Keratinocyte (primary cell): Measurements from ENCODE around the gene NAXE. TPM values are rescaled to one million over a fixed set of nuclear protein-coding genes. Genes with fewer than 3 reads are reported as not detected.

Experiments
- DNase-seq: peaks from one replicate; pipeline ENCODE4 v3.0.0-alpha.2; 2011; ENCODE audit warnings: low read depth, missing footprints, low spot score
- FAIRE-seq: peaks from 2 replicates; lab custom pipeline; 2011; peaks lifted over from hg19 to GRCh38; lab: Jason Lieb, UNC
- H2AFZ ChIP-seq: 2 replicates; pipeline ENCODE4 v1.6.0; 2012; ENCODE audit warnings: low read length, control low read depth, inconsistent platforms; ENCODE audit not compliant: control insufficient read depth
- H3K27ac ChIP-seq: 2 replicates; pipeline ENCODE4 v1.5.1; 2011; ENCODE audit warnings: low read length; ENCODE audit not compliant: control insufficient read depth, insufficient read depth
- H3K27me3 ChIP-seq: 3 replicates; pipeline ENCODE4 v1.6.0; 2011; ENCODE audit warnings: low read length; ENCODE audit not compliant: control insufficient read depth, insufficient read depth; ENCODE audit errors: extremely low read depth
- H3K36me3 ChIP-seq, 2 experiments: 2 replicates in 1 of 2; 3 replicates in 1 of 2; pipeline ENCODE4 v1.5.1; 2011; ENCODE audit warnings: low read length in 2 of 2, mild to moderate bottlenecking in 1 of 2; ENCODE audit not compliant: control insufficient read depth in 2 of 2, insufficient read depth in 2 of 2; ENCODE audit errors: extremely low read depth in 1 of 2
- H3K4me1 ChIP-seq: 3 replicates; pipeline ENCODE4 v1.5.1; 2011; ENCODE audit warnings: low read length; ENCODE audit not compliant: control insufficient read depth, insufficient read depth; ENCODE audit errors: extremely low read depth
- H3K4me2 ChIP-seq: 3 replicates; pipeline ENCODE4 v1.6.0; 2011; ENCODE audit warnings: low read depth, low read length; ENCODE audit not compliant: control insufficient read depth, insufficient read depth; ENCODE audit errors: extremely low read depth
- H3K4me3 ChIP-seq, 3 experiments: fragments of 200-600 bp in 1 of 3; sonication (generic) in 1 of 3; 2 replicates in 2 of 3; 3 replicates in 1 of 3; pipeline ENCODE4 v1.5.1; 2011 to 2016; ENCODE audit warnings: low read length in 3 of 3, mild to moderate bottlenecking in 3 of 3, control low read depth in 2 of 3, inconsistent platforms in 1 of 3, low read depth in 1 of 3, mixed read lengths in 1 of 3, mixed run types in 1 of 3, moderate library complexity in 1 of 3; ENCODE audit not compliant: control insufficient read depth in 2 of 3, insufficient read depth in 2 of 3; ENCODE audit errors: extremely low read depth in 1 of 3
- H3K79me2 ChIP-seq: 2 replicates; pipeline ENCODE4 v1.6.0; 2012; ENCODE audit warnings: low read length; ENCODE audit not compliant: control insufficient read depth, insufficient read depth
- H3K9ac ChIP-seq: 3 replicates; pipeline ENCODE4 v1.6.0; 2011; ENCODE audit warnings: low read length; ENCODE audit not compliant: control insufficient read depth, insufficient read depth; ENCODE audit errors: extremely low read depth
- H3K9me1 ChIP-seq: 3 replicates; pipeline ENCODE4 v1.6.0; 2011; ENCODE audit warnings: low read length; ENCODE audit not compliant: control insufficient read depth, insufficient read depth; ENCODE audit errors: extremely low read depth
- H3K9me3 ChIP-seq: 2 replicates; pipeline ENCODE4 v1.5.1; 2012; ENCODE audit warnings: low read depth, low read length; ENCODE audit not compliant: control insufficient read depth
- H4K20me1 ChIP-seq: 3 replicates; pipeline ENCODE4 v1.6.0; 2011; ENCODE audit warnings: low read length; ENCODE audit not compliant: control insufficient read depth, insufficient read depth; ENCODE audit errors: extremely low read depth
- EZH2 ChIP-seq: IDR thresholded peaks from one replicate; pipeline ENCODE4 v1.6.1; 2012; ENCODE audit warnings: inconsistent platforms, mild to moderate bottlenecking, low read length, moderate library complexity
- dilution Hi-C: fragments of 300-500 bp; cut with MboI; formaldehyde crosslinking; loops from one replicate; pipeline ENCODE4 v1.7.0; 2020; ENCODE audit warnings: low sequenced_read_pairs; ENCODE audit not compliant: extremely low pct_ligation_motif_present
- polyA minus RNA-seq, 3 experiments: library from RNA; depleted of rRNA, polyadenylated mRNA; stranded (reverse); fragments of >200 nt; gene quantifications; 1 replicate in 1 of 3; 2 replicates in 1 of 3; 3 replicates in 1 of 3; pipeline ENCODE4 v1.2.3, GENCODE V29; 2011
- polyA plus RNA-seq, 5 experiments: library from polyadenylated mRNA; depleted of rRNA in 3 of 5; stranded (reverse) in 3 of 5; stranded (forward) in 1 of 5; unstranded in 1 of 5; fragments of >200 nt; gene quantifications; 1 replicate in 1 of 5; 2 replicates in 3 of 5; 3 replicates in 1 of 5; pipeline versions ENCODE4 v1.2.1 to v1.2.3, GENCODE V29; 2011 to 2012; ENCODE audit warnings: missing spikeins in 2 of 5, low read depth in 1 of 5, low replicate concordance in 1 of 5
- TF ChIP-seq, protein P1 (sequence below), 3 experiments: IDR thresholded peaks in 1 of 3; conservative IDR thresholded peaks in 1 of 3; optimal IDR thresholded peaks in 1 of 3; 2 replicates in 2 of 3; 3 replicates in 1 of 3; pipeline versions ENCODE3 to v1.5.1; 2011; ENCODE audit warnings: low read length in 3 of 3, mild to moderate bottlenecking in 3 of 3, moderate library complexity in 2 of 3, control low read depth in 1 of 3, inconsistent platforms in 1 of 3; ENCODE audit not compliant: insufficient read depth in 2 of 3; ENCODE audit errors: extremely low read depth in 1 of 3

The NAXE gene
- 74.7 to 93.4 TPM (median 81.3 TPM) in 3 replicates for polyA plus RNA-seq
- 12.0 TPM for polyA plus RNA-seq (2011; ENCODE audit: low read depth)
- 110 and 130 TPM in 2 replicates for polyA plus RNA-seq (2011; cell fraction: cytosol; rRNA removed)
- polyA plus RNA-seq (2011; cell fraction: nucleus; rRNA removed), result 51.8 and 72.4 TPM in 2 replicates
- 92.1 and 108 TPM in 2 replicates for polyA plus RNA-seq (2012; ENCODE audit: low replicate concordance)
- 68.2 to 115 TPM (median 76.5 TPM) in 3 replicates for polyA minus RNA-seq
- polyA minus RNA-seq (2011; cell fraction: cytosol; rRNA and poly(A)+ RNA removed), result 75.4 TPM
- 17.5 and 19.5 TPM in 2 replicates for polyA minus RNA-seq (2011; cell fraction: nucleus; rRNA and poly(A)+ RNA removed)

DNA sequence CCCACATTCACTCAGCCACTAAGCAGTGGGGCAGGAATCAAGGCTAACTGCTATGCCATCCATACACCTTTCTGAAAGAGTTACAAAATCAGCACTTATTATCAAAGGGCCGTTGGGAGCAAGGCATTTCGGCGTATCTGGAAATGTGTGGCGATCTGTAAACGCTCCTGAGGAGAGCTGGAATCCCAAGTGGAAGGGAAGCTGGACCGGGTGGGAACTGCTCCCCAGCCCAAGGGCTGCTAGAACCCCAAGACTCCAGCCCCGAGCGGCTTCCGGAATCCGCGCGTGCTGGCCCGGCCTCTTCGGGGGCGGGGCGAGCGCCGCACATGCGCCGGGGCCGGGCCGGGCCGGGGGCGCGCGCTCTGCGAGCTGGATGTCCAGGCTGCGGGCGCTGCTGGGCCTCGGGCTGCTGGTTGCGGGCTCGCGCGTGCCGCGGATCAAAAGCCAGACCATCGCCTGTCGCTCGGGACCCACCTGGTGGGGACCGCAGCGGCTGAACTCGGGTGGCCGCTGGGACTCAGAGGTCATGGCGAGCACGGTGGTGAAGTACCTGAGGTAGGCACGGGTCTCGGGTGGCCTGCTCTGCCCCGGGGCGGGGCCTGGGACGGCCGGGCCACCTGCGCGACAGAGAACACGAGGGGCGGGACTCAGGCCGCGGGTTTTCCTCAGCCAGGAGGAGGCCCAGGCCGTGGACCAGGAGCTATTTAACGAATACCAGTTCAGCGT is at the start of gene NAXE:
NAXE (plus strand) TSS at position 345 of the 726 bp plus-strand sequence; CDS start at position 374, 29 bp downstream.
- Histone ChIP-seq H3K4me2 (peak within 1 kb of the TSS; percentile 99), H3K27me3 (no peaks in the 10 kb centered on the region), H3K4me1 (peaks cover 13% of the 10 kb centered on the region), H3K9me3 (no peaks in the 10 kb centered on the region), H3K36me3 (peaks cover 24 to 29% of the 10 kb centered on the region in 2 experiments), H3K9me1 (no peaks in the 10 kb centered on the region), H3K27ac (peak within 1 kb of the TSS; percentile 87), H3K9ac (peak within 1 kb of the TSS; percentile 86), H4K20me1 (no peaks in the 10 kb centered on the region), H2AFZ (peak within 1 kb of the TSS; percentile 99), H3K79me2 (peaks cover 11% of the 10 kb centered on the region), H3K4me3 (peak within 1 kb of the TSS; percentile 73 to 88 (median 88))
- FAIRE-seq (no peak), DNase-seq (no peak)
- TF ChIP-seq EZH2, result no peak
- TF ChIP-seq, protein P1, sequence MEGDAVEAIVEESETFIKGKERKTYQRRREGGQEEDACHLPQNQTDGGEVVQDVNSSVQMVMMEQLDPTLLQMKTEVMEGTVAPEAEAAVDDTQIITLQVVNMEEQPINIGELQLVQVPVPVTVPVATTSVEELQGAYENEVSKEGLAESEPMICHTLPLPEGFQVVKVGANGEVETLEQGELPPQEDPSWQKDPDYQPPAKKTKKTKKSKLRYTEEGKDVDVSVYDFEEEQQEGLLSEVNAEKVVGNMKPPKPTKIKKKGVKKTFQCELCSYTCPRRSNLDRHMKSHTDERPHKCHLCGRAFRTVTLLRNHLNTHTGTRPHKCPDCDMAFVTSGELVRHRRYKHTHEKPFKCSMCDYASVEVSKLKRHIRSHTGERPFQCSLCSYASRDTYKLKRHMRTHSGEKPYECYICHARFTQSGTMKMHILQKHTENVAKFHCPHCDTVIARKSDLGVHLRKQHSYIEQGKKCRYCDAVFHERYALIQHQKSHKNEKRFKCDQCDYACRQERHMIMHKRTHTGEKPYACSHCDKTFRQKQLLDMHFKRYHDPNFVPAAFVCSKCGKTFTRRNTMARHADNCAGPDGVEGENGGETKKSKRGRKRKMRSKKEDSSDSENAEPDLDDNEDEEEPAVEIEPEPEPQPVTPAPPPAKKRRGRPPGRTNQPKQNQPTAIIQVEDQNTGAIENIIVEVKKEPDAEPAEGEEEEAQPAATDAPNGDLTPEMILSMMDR (optimal IDR thresholded peaks at IDR 0.05 in 1 of 3, IDR thresholded peaks at IDR 0.05 in 1 of 3, conservative IDR thresholded peaks at IDR 0.05 in 1 of 3; ENCODE audit: extremely low read depth in 1 of 3, insufficient read depth in 2 of 3, low read length in 3 of 3), result no peak
- dilution Hi-C loops, result no loop called here

DNA sequence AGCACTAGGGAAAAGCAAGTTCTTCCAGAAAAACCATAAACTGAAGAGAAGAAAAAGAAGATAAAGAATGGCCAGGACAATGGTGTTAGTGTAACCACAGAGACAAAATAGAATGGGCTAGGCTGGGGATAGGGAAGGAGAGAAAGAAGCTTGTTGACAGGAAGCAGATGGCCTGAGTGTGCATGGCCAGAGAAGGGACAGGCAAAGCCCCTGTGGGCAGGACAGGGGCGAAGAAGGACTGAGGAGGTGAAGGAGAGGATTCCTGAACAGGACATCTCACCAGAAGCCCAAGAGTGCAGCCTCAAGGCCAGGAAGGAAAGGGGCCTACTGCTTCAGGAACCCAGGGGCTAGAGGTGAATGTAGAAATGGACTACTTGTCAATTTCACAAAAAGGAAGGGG is 48.5 kb upstream of the NAXE start:
- Histone ChIP-seq H3K9me3 (no peaks in the 10 kb centered on the region), H3K4me1 (no peaks in the 10 kb centered on the region), H3K27me3 (no peaks in the 10 kb centered on the region), H3K27ac (no peak overlapping the region), H3K4me3 (no peak overlapping the region), H3K9ac (no peak overlapping the region), H3K36me3 (peaks cover 3 to 15% of the 10 kb centered on the region in 2 experiments), H3K9me1 (no peaks in the 10 kb centered on the region), H2AFZ (no peak overlapping the region), H3K79me2 (no peaks in the 10 kb centered on the region), H4K20me1 (no peaks in the 10 kb centered on the region), H3K4me2 (no peak overlapping the region)
- TF ChIP-seq, protein P1 (optimal IDR thresholded peaks at IDR 0.05 in 1 of 3, IDR thresholded peaks at IDR 0.05 in 1 of 3, conservative IDR thresholded peaks at IDR 0.05 in 1 of 3; ENCODE audit: extremely low read depth in 1 of 3, insufficient read depth in 2 of 3, low read length in 3 of 3), result no peak
- no peak for TF ChIP-seq EZH2
- dilution Hi-C loops, result no loop called here
- no peak for FAIRE-seq
- DNase-seq, result no peak
